DND-41 (cell line): ENCODE results near the gene KLHL28.

Source experiments
- EZH2 ChIP-seq: IDR thresholded peaks from 3 replicates; pipeline ENCODE4 v1.6.1; 2012; ENCODE audit warnings: borderline replicate concordance, low read depth, mild to moderate bottlenecking, moderate library complexity, low read length, inconsistent platforms; ENCODE audit not compliant: severe bottlenecking
- TF ChIP-seq, protein P1 (sequence below): IDR thresholded peaks from 2 replicates; pipeline ENCODE4 v1.5.1; 2012; ENCODE audit warnings: borderline replicate concordance, low read length, moderate library complexity, mild to moderate bottlenecking; ENCODE audit not compliant: poor library complexity, severe bottlenecking; ENCODE audit errors: extremely low read depth

DNA sequence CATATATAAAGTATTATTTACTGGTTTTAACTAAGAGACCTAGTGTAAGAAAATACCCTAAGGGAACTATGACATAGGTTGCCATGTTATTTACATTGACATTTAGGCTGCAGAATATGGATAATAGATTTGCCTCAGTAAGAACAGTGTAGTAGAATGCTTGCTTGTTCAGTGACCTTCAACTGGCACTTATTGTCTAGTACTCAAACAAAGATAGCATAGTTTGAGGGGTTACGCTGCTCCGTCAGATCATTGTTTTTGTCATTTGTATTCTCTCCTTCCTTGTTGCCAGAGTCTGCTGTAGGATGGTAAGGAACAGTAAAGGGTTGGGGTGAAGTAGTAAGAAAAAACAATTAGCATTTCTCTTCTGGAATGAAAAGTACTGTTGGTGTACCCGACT is 33.4 kb upstream of the KLHL28 start:
- TF ChIP-seq, protein P1, sequence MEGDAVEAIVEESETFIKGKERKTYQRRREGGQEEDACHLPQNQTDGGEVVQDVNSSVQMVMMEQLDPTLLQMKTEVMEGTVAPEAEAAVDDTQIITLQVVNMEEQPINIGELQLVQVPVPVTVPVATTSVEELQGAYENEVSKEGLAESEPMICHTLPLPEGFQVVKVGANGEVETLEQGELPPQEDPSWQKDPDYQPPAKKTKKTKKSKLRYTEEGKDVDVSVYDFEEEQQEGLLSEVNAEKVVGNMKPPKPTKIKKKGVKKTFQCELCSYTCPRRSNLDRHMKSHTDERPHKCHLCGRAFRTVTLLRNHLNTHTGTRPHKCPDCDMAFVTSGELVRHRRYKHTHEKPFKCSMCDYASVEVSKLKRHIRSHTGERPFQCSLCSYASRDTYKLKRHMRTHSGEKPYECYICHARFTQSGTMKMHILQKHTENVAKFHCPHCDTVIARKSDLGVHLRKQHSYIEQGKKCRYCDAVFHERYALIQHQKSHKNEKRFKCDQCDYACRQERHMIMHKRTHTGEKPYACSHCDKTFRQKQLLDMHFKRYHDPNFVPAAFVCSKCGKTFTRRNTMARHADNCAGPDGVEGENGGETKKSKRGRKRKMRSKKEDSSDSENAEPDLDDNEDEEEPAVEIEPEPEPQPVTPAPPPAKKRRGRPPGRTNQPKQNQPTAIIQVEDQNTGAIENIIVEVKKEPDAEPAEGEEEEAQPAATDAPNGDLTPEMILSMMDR, result no peak
- TF ChIP-seq EZH2, result no peak
